ENCODE data around the gene NHLRC4. TPM values are rescaled to one million over a fixed set of nuclear protein-coding genes. Genes with fewer than 3 reads are reported as not detected.

NHLRC4 gene
- total and polyA plus RNA-seq, 3 donors from 2014 or later = 3.0 to 4.5 (median 4.5) TPM

DNA sequence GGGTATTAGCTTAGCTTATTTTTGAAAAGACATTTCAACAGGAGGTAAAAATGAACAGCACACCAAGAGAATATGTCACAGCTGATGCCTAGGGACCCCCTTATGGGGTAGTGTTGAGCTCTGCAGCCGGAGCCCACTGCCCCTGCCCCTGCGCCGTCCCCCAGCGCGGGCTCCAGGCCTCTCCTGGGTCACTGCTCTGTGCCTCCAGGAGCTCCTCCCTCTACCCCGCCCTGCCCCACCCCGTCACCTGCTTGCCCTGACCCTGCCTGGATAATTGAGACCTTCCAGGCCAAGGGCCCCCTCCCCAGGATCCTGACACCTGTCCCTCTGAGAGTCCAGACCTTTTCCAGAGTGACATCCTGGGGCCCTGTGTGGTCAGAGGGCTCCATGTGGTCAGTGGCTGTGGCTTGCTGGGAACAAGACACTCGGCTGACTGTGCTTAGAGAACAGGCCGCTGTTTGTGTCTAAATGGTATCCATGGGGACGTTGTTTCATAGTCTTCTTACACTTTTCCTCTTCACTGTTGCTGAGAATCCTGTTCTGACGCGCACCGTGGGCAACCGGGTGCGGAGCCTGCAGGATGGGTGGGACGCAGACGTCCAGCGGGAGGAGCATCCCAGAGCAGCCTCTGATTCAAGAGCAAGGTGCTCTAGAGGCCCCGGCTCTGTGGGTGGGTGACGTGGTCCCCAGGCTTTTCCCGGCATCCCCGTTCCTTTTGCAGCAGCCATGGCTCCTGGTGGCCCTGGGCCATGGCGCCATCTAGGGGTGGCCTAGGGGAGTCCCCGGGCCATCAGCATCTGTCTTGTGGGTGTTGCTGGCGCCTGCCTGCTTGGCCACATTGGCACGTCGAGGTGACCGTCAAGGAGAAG, 43.9 kb downstream of the NHLRC4 start:
- intact Hi-C loops (cut with DNase I; ENCODE audit: low total_unique reads) = no loop called here
- Histone ChIP-seq H3K27ac (no peak overlapping the region), H3K36me3 (ENCODE audit: low read depth, missing control alignments) (no peaks in the 10 kb centered on the region), H3K9me3 (no peaks in the 10 kb centered on the region), H3K4me1 (no peaks in the 10 kb centered on the region), H3K4me3 (no peak overlapping the region), H3K27me3 (no peaks in the 10 kb centered on the region)
- TF ChIP-seq POLR2A (IDR thresholded peaks at IDR 0.05) = no peak
- TF ChIP-seq, protein P1, sequence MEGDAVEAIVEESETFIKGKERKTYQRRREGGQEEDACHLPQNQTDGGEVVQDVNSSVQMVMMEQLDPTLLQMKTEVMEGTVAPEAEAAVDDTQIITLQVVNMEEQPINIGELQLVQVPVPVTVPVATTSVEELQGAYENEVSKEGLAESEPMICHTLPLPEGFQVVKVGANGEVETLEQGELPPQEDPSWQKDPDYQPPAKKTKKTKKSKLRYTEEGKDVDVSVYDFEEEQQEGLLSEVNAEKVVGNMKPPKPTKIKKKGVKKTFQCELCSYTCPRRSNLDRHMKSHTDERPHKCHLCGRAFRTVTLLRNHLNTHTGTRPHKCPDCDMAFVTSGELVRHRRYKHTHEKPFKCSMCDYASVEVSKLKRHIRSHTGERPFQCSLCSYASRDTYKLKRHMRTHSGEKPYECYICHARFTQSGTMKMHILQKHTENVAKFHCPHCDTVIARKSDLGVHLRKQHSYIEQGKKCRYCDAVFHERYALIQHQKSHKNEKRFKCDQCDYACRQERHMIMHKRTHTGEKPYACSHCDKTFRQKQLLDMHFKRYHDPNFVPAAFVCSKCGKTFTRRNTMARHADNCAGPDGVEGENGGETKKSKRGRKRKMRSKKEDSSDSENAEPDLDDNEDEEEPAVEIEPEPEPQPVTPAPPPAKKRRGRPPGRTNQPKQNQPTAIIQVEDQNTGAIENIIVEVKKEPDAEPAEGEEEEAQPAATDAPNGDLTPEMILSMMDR (IDR thresholded peaks at IDR 0.05) = peak; percentile 27 to 51 (median 43)
- WGBS, 2 donors = 81 to 97% methylated on average over 7 to 27 of the region's 28 CpGs
- DNase-seq = peak; percentile 50

DNA sequence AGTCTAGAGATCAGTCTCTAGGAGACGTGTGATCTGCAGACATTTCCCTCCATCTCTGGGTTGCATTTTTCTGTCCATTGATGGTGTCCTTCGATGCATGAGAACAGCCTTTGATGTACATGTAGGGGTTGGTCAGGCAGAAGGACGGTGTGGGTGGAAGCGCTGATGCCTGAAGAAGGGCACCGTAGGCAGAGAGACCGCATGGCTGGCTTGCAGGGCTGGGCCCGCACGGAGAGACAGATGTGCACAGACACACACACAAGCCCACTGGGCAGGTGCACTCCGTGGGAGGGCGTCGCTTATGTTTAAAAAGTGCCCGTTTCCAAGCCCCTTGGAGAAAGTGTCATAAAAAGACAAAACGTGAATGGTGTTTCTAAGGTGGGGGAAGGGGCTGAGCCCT, 48.3 kb downstream of the NHLRC4 start:
- no peak overlapping the region for H3K4me3 ChIP-seq
- intact Hi-C loops (cut with DNase I; ENCODE audit: low total_unique reads) = no loop called here
- WGBS, 2 donors = 91 to 92% methylated on average over 13 of the region's 13 CpGs
- H3K36me3 ChIP-seq (ENCODE audit: low read depth, missing control alignments) = no peaks in the 10 kb centered on the region
- DNase-seq = no peak
- H3K27ac ChIP-seq = no peak overlapping the region
- no peaks in the 10 kb centered on the region for H3K9me3 ChIP-seq
- TF ChIP-seq POLR2A (IDR thresholded peaks at IDR 0.05) = no peak
- TF ChIP-seq, protein P1 (IDR thresholded peaks at IDR 0.05) = no peak
- H3K4me1 ChIP-seq = no peaks in the 10 kb centered on the region
- no peaks in the 10 kb centered on the region for H3K27me3 ChIP-seq

GRCh38 chr16:616733-617586, 50.2 kb downstream of the NHLRC4 start:
- intact Hi-C loops (cut with DNase I; ENCODE audit: low total_unique reads) = no loop called here
- no peak overlapping the region for H3K4me3 ChIP-seq
- TF ChIP-seq POLR2A (IDR thresholded peaks at IDR 0.05) = no peak
- TF ChIP-seq, protein P1 (IDR thresholded peaks at IDR 0.05) = no peak
- no peaks in the 10 kb centered on the region for H3K27me3 ChIP-seq
- H3K27ac ChIP-seq = no peak overlapping the region
- WGBS, 2 donors = 96 to 97% methylated on average over 26 to 38 of the region's 39 CpGs
- H3K4me1 ChIP-seq = peaks cover 4% of the 10 kb centered on the region
- DNase-seq = no peak
- H3K36me3 ChIP-seq (ENCODE audit: low read depth, missing control alignments) = no peaks in the 10 kb centered on the region
- no peaks in the 10 kb centered on the region for H3K9me3 ChIP-seq

DNA sequence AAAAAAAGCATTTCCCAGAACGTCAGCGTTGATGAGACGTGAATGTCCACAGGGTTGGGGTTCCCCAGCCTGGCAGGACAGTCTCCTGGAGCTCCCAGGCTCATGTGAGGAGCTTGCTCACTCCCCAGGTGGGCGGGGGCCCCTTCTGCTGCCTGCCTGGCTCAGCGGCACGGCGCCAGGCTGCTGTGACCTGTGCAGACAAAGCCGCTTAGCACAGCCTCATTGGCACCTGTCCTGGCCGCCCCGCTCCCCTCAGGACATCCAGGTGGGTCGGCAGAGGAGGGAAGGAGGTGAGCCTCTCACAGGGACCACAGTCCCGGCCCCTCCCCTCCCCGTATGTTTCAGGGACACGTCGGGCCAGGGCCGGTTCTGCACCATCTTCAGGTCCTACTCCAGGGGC, 51.0 kb downstream of the NHLRC4 start:
- Histone ChIP-seq H3K4me3 (no peak overlapping the region), H3K36me3 (ENCODE audit: low read depth, missing control alignments) (no peaks in the 10 kb centered on the region), H3K9me3 (no peaks in the 10 kb centered on the region), H3K27ac (no peak overlapping the region), H3K4me1 (peaks cover 4% of the 10 kb centered on the region), H3K27me3 (no peaks in the 10 kb centered on the region)
- TF ChIP-seq, protein P1 (IDR thresholded peaks at IDR 0.05) = no peak
- TF ChIP-seq POLR2A (IDR thresholded peaks at IDR 0.05) = no peak
- 90 to 92% methylated on average over 14 to 16 of the region's 16 CpGs for WGBS, 2 donors
- DNase-seq = no peak
- intact Hi-C loops (cut with DNase I; ENCODE audit: low total_unique reads) = no loop called here

Small RNA genes lying within 50 kb of the gene (microRNA-seq; reads per million reads assigned to microRNA genes)
- gene MIR3176 (ENCODE audit: borderline number of aligned reads in 2 of 2, borderline replicate concordance in 1 of 2) = 1.4 reads per million in 2 donors
- 2.1 reads per million in 2 donors for gene MIR5587 (ENCODE audit: borderline number of aligned reads in 2 of 2, borderline replicate concordance in 1 of 2)

Small RNA genes lying within 50 kb of the gene (small RNA-seq; reads per million reads assigned to genes)
- gene MIR3176 = 0 reads per million in 2 donors
- gene MIR5587 = 0 to 1.2 reads per million in 2 donors
- 0 reads per million in 2 donors for gene Z98883.1

Other genes starting within 250 kb of the NHLRC4 start
- 10 to 100 TPM; 30.6 to 32.0 TPM for gene AXIN1, start 214.3 kb upstream of the NHLRC4 start, total RNA-seq
- gene AXIN1, start 214.3 kb upstream of the NHLRC4 start, polyA plus RNA-seq (ENCODE audit: insufficient read depth, low read depth, low replicate concordance) = 19.4 TPM
- gene MRPL28, start 196.5 kb upstream of the NHLRC4 start, total RNA-seq = 100 to 1,000 TPM; 108 to 119 TPM
- gene MRPL28, start 196.5 kb upstream of the NHLRC4 start, polyA plus RNA-seq (ENCODE audit: insufficient read depth, low read depth, low replicate concordance) = 161 TPM
- 100 to 1,000 TPM; 261 to 265 TPM for gene PGAP6, start 185.0 kb upstream of the NHLRC4 start, total RNA-seq
- 121 TPM for gene PGAP6, start 185.0 kb upstream of the NHLRC4 start, polyA plus RNA-seq (ENCODE audit: insufficient read depth, low read depth, low replicate concordance)
- 100 to 1,000 TPM in 1 of 2 donors, 10 to 100 TPM in 1; 87.5 to 107 TPM for gene NME4, start 169.8 kb upstream of the NHLRC4 start, total RNA-seq
- 79.2 TPM for gene NME4, start 169.8 kb upstream of the NHLRC4 start, polyA plus RNA-seq (ENCODE audit: insufficient read depth, low read depth, low replicate concordance)
- 10 to 100 TPM; 52.2 to 56.1 TPM for gene DECR2, start 165.1 kb upstream of the NHLRC4 start, total RNA-seq
- gene DECR2, start 165.1 kb upstream of the NHLRC4 start, polyA plus RNA-seq (ENCODE audit: insufficient read depth, low read depth, low replicate concordance) = 33.2 TPM
- 100 to 1,000 TPM; 166 to 186 TPM for gene RAB11FIP3, start 141.4 kb upstream of the NHLRC4 start, total RNA-seq
- 61.7 TPM for gene RAB11FIP3, start 141.4 kb upstream of the NHLRC4 start, polyA plus RNA-seq (ENCODE audit: insufficient read depth, low read depth, low replicate concordance)
- 100 to 1,000 TPM; 108 to 115 TPM for gene CAPN15, start 39.3 kb upstream of the NHLRC4 start, total RNA-seq
- gene CAPN15, start 39.3 kb upstream of the NHLRC4 start, polyA plus RNA-seq (ENCODE audit: insufficient read depth, low read depth, low replicate concordance) = 48.0 TPM
- gene PRR35, start 6.6 kb upstream of the NHLRC4 start, total RNA-seq = 1 to 10 TPM; 5.0 to 7.2 TPM
- gene PRR35, start 6.6 kb upstream of the NHLRC4 start, polyA plus RNA-seq (ENCODE audit: insufficient read depth, low read depth, low replicate concordance) = 1.7 TPM
- 100 to 1,000 TPM in 1 of 2 donors, 10 to 100 TPM in 1; 95.4 to 123 TPM for gene PIGQ, start 3.0 kb downstream of the NHLRC4 start, total RNA-seq
- 80.5 TPM for gene PIGQ, start 3.0 kb downstream of the NHLRC4 start, polyA plus RNA-seq (ENCODE audit: insufficient read depth, low read depth, low replicate concordance)
- 10 to 100 TPM; 47.9 to 51.2 TPM for gene RAB40C, start 23.1 kb downstream of the NHLRC4 start, total RNA-seq
- 27.6 TPM for gene RAB40C, start 23.1 kb downstream of the NHLRC4 start, polyA plus RNA-seq (ENCODE audit: insufficient read depth, low read depth, low replicate concordance)
- 10 to 100 TPM in 1 of 2 donors, 1 to 10 TPM in 1; 3.5 to 10.5 TPM for gene WFIKKN1, start 64.0 kb downstream of the NHLRC4 start, total RNA-seq
- gene WFIKKN1, start 64.0 kb downstream of the NHLRC4 start, polyA plus RNA-seq (ENCODE audit: insufficient read depth, low read depth, low replicate concordance) = 1.1 TPM
- gene METTL26, start 69.3 kb downstream of the NHLRC4 start, total RNA-seq = 100 to 1,000 TPM; 161 to 185 TPM
- 72.1 TPM for gene METTL26, start 69.3 kb downstream of the NHLRC4 start, polyA plus RNA-seq (ENCODE audit: insufficient read depth, low read depth, low replicate concordance)
- gene MCRIP2, start 74.8 kb downstream of the NHLRC4 start, total RNA-seq = 100 to 1,000 TPM in 1 of 2 donors, 10 to 100 TPM in 1; 83.1 to 134 TPM
- 78.2 TPM for gene MCRIP2, start 74.8 kb downstream of the NHLRC4 start, polyA plus RNA-seq (ENCODE audit: insufficient read depth, low read depth, low replicate concordance)
- gene WDR90, start 82.4 kb downstream of the NHLRC4 start, total RNA-seq = 100 to 1,000 TPM; 155 to 195 TPM
- gene WDR90, start 82.4 kb downstream of the NHLRC4 start, polyA plus RNA-seq (ENCODE audit: insufficient read depth, low read depth, low replicate concordance) = 102 TPM
- gene RHOT2, start 101.1 kb downstream of the NHLRC4 start, total RNA-seq = 100 to 1,000 TPM; 157 to 176 TPM
- 77.7 TPM for gene RHOT2, start 101.1 kb downstream of the NHLRC4 start, polyA plus RNA-seq (ENCODE audit: insufficient read depth, low read depth, low replicate concordance)
- 1 to 10 TPM; 8.5 to 9.8 TPM for gene RHBDL1, start 108.7 kb downstream of the NHLRC4 start, total RNA-seq
- gene RHBDL1, start 108.7 kb downstream of the NHLRC4 start, polyA plus RNA-seq (ENCODE audit: insufficient read depth, low read depth, low replicate concordance) = 2.1 TPM
- gene STUB1, start 113.4 kb downstream of the NHLRC4 start, total RNA-seq = 100 to 1,000 TPM; 126 to 160 TPM
- 93.3 TPM for gene STUB1, start 113.4 kb downstream of the NHLRC4 start, polyA plus RNA-seq (ENCODE audit: insufficient read depth, low read depth, low replicate concordance)
- 100 to 1,000 TPM in 1 of 2 donors, 10 to 100 TPM in 1; 84.2 to 101 TPM for gene JMJD8, start 117.3 kb downstream of the NHLRC4 start, total RNA-seq
- 95.5 TPM for gene JMJD8, start 117.3 kb downstream of the NHLRC4 start, polyA plus RNA-seq (ENCODE audit: insufficient read depth, low read depth, low replicate concordance)
- gene WDR24, start 123.4 kb downstream of the NHLRC4 start, total RNA-seq = 10 to 100 TPM; 33.9 to 39.1 TPM
- gene WDR24, start 123.4 kb downstream of the NHLRC4 start, polyA plus RNA-seq (ENCODE audit: insufficient read depth, low read depth, low replicate concordance) = 21.4 TPM
- 10 to 100 TPM; 15.8 to 16.1 TPM for gene FBXL16, start 138.8 kb downstream of the NHLRC4 start, total RNA-seq
- gene FBXL16, start 138.8 kb downstream of the NHLRC4 start, polyA plus RNA-seq (ENCODE audit: insufficient read depth, low read depth, low replicate concordance) = 23.4 TPM
- 10 to 100 TPM; 34.9 to 50.6 TPM for gene METRN, start 148.1 kb downstream of the NHLRC4 start, total RNA-seq
- 21.0 TPM for gene METRN, start 148.1 kb downstream of the NHLRC4 start, polyA plus RNA-seq (ENCODE audit: insufficient read depth, low read depth, low replicate concordance)
- gene ANTKMT, start 154.1 kb downstream of the NHLRC4 start, total RNA-seq = 100 to 1,000 TPM in 1 of 2 donors, 10 to 100 TPM in 1; 81.1 to 108 TPM
- 68.5 TPM for gene ANTKMT, start 154.1 kb downstream of the NHLRC4 start, polyA plus RNA-seq (ENCODE audit: insufficient read depth, low read depth, low replicate concordance)
- 1 to 10 TPM; 3.2 to 6.1 TPM for gene CCDC78, start 159.4 kb downstream of the NHLRC4 start, total RNA-seq
- 5.7 TPM for gene CCDC78, start 159.4 kb downstream of the NHLRC4 start, polyA plus RNA-seq (ENCODE audit: insufficient read depth, low read depth, low replicate concordance)
- 10 to 100 TPM in 1 of 2 donors, 1 to 10 TPM in 1; 9.9 to 13.7 TPM for gene HAGHL, start 160.1 kb downstream of the NHLRC4 start, total RNA-seq
- gene HAGHL, start 160.1 kb downstream of the NHLRC4 start, polyA plus RNA-seq (ENCODE audit: insufficient read depth, low read depth, low replicate concordance) = 7.2 TPM
- gene CIAO3, start 174.0 kb downstream of the NHLRC4 start, total RNA-seq = 10 to 100 TPM; 58.0 to 59.0 TPM
- gene CIAO3, start 174.0 kb downstream of the NHLRC4 start, polyA plus RNA-seq (ENCODE audit: insufficient read depth, low read depth, low replicate concordance) = 28.9 TPM
- 1 to 10 TPM; 1.5 to 2.8 TPM for gene MSLN, start 193.7 kb downstream of the NHLRC4 start, total RNA-seq
- 18.5 TPM for gene MSLN, start 193.7 kb downstream of the NHLRC4 start, polyA plus RNA-seq (ENCODE audit: insufficient read depth, low read depth, low replicate concordance)
- gene RPUSD1, start 221.4 kb downstream of the NHLRC4 start, total RNA-seq = 10 to 100 TPM; 18.6 to 24.0 TPM
- gene RPUSD1, start 221.4 kb downstream of the NHLRC4 start, polyA plus RNA-seq (ENCODE audit: insufficient read depth, low read depth, low replicate concordance) = 11.4 TPM
- gene CHTF18, start 221.6 kb downstream of the NHLRC4 start, total RNA-seq = 10 to 100 TPM; 90.6 to 95.0 TPM
- 32.5 TPM for gene CHTF18, start 221.6 kb downstream of the NHLRC4 start, polyA plus RNA-seq (ENCODE audit: insufficient read depth, low read depth, low replicate concordance)
- gene GNG13, start 233.7 kb downstream of the NHLRC4 start, total RNA-seq = not detected
- gene GNG13, start 233.7 kb downstream of the NHLRC4 start, polyA plus RNA-seq (ENCODE audit: insufficient read depth, low read depth, low replicate concordance) = not detected